Ovary (tissue), 9 donors: ENCODE measurements around the gene LEMD2. TPM values are rescaled to one million over a fixed set of nuclear protein-coding genes. Genes with fewer than 3 reads are reported as not detected.

ENCODE experiments used
- DNase-seq, 5 donors: peaks; one replicate each; pipeline ENCODE4 v3.0.0-alpha.2; 2019 to 2020
- H3K27ac ChIP-seq, 2 donors: fragments of 200-600 bp; one replicate each; pipeline versions ENCODE4 v1.5.1 to v1.8.0; 2019 to 2022
- H3K27me3 ChIP-seq: fragments of 200-600 bp; one replicate; pipeline ENCODE4 v1.8.0; 2022
- H3K36me3 ChIP-seq: fragments of 200-600 bp; sonication (generic); one replicate; pipeline ENCODE4 v1.5.1; 2019
- H3K4me1 ChIP-seq: one replicate; pipeline ENCODE4 v1.8.1; 2013; ENCODE audit warnings: mild to moderate bottlenecking, moderate library complexity; ENCODE audit not compliant: insufficient read depth
- H3K4me3 ChIP-seq: fragments of 200-600 bp; sonication (generic); one replicate; pipeline ENCODE4 v1.5.1; 2017
- H3K9me3 ChIP-seq, 2 donors: fragments of 200-600 bp in 1 of 2; sonication (generic) in 1 of 2; one replicate each; pipeline versions ENCODE4 v1.5.1 to v1.8.1; 2013 to 2019; ENCODE audit warnings: mild to moderate bottlenecking in 1 of 2, moderate library complexity in 1 of 2
- EP300 ChIP-seq: sonication (generic); formaldehyde crosslinking; IDR thresholded peaks from one replicate; pipeline ENCODE4 v1.6.1; 2017; ENCODE audit warnings: antibody characterized with exemption
- POLR2A ChIP-seq: fragments of 450-650 bp; IDR thresholded peaks from one replicate; pipeline ENCODE4 v1.6.1; 2017; ENCODE audit warnings: antibody characterized with exemption, mild to moderate bottlenecking, moderate library complexity
- WGBS, 3 donors: extraction: QIAGEN DNeasy Blood & Tissue Kit in 1 of 3; methylation state at CpG; one replicate each; pipeline versions ENCODE4 v1.1.5 to v1.1.7; 2013 to 2017; 5-methylcytosine and 5-hydroxymethylcytosine counted together
- intact Hi-C, 4 donors: fragments of 100-400 bp; cut with DNase I; formaldehyde crosslinking; loops; one replicate each; pipeline versions ENCODE4 v1.11.0 to v1.15.1; 2022 to 2023
- polyA plus RNA-seq, 2 donors: library from polyadenylated mRNA; stranded (reverse); fragments of 200-250 nt in 1 of 2; fragments of 350-450 nt in 1 of 2; fragmentation: Illumina TruSeq in 1 of 2; extraction: RNeasy Lipid Tissue Mini Kit (QIAGEN cat#74804) in 1 of 2; gene quantifications; one replicate each; pipeline ENCODE4 v1.2.3, GENCODE V29; 2013 to 2014
- total RNA-seq, 7 donors: library from RNA; depleted of rRNA in 2 of 7; stranded (reverse); fragments of >200 nt in 2 of 7; fragmentation: NEBNext Ultra II Directional in 3 of 7; extraction: Animal tissue kit (Norgen Biotek cat#: 25700) in 3 of 7; gene quantifications; one replicate each; pipeline versions ENCODE4 v1.1.0 to v1.2.4, GENCODE V29; 2016 to 2023
- TF ChIP-seq, protein P1 (sequence below), 3 donors: fragments of 450-650 bp in 2 of 3; fragments of 200-600 bp in 1 of 3; IDR thresholded peaks; one replicate each; pipeline versions ENCODE4 v1.5.1 to v1.8.0; 2016 to 2022; ENCODE audit warnings: antibody characterized with exemption in 3 of 3, mild to moderate bottlenecking in 1 of 3
- donor health status: DM: no; HTN: no; CAD: no; lungs with moderate emphysema.
- donor health status: DM: no; HTN: no; CAD: no.
- donor health status: Bipolar disorder and iron deficiency.
- donor health status: DM: yes; HTN: yes; CAD: no.
- donor health status: DM: no; HTN: no; CAD: no.
- donor health status: DM: yes; HTN: yes; CAD: no.

The LEMD2 gene
- total and polyA plus RNA-seq, 9 donors, result 41.7 to 66.8 (median 56.7) TPM

DNA sequence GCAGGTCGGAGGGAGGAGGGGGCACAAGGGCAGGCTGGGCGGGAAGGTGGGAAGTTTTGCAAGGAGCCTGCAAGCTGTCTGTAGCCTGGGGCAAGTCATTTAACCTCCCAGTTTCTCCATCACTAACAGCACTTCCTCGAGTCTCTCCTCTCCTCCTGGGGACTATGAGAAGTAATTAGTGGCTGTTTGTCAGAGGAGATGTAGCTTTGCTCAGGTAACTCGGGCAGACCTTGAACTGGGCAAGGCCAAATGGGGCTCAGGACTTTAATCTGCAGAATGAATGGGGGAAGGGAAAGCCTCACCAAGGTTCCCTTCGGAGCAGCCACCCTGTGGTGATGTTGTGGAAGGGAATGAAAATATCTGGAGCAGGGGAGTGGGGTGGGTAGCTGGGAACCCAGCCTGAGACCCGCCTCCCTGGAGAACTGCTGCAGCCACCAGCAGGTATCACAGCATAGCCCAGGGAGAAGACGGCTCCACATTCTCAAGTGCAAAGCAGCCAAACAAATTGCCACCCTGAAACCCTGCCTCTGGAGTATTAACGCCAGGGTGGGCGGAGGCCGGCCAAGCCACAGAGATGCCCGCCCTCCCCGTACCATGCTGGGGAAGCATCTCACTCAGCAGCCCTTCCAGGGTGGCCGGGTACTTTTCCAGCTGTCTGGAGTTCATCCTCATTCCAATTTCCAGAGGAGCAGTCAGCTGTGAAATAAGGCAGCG lies 6.1 kb upstream of the LEMD2 start:
- intact Hi-C loops, result no loop called here
- Histone ChIP-seq H3K4me1 (no peaks in the 10 kb centered on the region), H3K9me3 (no peaks in the 10 kb centered on the region), H3K36me3 (no peaks in the 10 kb centered on the region), H3K27ac (no peak overlapping the region), H3K27me3 (no peaks in the 10 kb centered on the region), H3K4me3 (no peak overlapping the region)
- WGBS, 3 donors, result 29 to 39% (median 34%) methylated on average over 14 of the region's 14 CpGs
- DNase-seq, result no peak
- TF ChIP-seq POLR2A (no peak), EP300 (no peak)
- TF ChIP-seq, protein P1, sequence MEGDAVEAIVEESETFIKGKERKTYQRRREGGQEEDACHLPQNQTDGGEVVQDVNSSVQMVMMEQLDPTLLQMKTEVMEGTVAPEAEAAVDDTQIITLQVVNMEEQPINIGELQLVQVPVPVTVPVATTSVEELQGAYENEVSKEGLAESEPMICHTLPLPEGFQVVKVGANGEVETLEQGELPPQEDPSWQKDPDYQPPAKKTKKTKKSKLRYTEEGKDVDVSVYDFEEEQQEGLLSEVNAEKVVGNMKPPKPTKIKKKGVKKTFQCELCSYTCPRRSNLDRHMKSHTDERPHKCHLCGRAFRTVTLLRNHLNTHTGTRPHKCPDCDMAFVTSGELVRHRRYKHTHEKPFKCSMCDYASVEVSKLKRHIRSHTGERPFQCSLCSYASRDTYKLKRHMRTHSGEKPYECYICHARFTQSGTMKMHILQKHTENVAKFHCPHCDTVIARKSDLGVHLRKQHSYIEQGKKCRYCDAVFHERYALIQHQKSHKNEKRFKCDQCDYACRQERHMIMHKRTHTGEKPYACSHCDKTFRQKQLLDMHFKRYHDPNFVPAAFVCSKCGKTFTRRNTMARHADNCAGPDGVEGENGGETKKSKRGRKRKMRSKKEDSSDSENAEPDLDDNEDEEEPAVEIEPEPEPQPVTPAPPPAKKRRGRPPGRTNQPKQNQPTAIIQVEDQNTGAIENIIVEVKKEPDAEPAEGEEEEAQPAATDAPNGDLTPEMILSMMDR (IDR thresholded peaks at IDR 0.05), result no peak

DNA sequence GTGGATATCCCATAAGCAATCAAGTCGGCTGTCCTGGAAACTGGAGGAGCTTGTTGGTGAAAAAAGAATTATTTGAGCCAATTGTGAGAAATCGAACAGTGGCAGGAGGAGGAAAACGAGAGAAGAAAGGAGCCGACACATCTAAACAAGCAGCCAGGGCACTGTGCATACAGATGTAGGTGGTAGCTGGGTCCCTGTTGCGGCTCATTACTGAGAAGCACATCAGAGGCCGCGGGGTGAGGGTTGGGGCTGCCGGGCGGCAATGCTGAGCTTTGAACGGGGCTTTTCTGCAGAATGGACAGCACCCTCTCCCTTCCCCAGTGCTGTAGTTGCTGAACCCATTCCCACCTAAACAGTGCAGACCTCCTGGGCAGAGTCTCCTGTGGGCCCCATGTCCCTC lies 4.1 kb upstream of the LEMD2 start:
- Histone ChIP-seq H3K9me3 (no peaks in the 10 kb centered on the region), H3K27me3 (no peaks in the 10 kb centered on the region), H3K36me3 (no peaks in the 10 kb centered on the region), H3K27ac (no peak overlapping the region), H3K4me1 (peaks cover 2% of the 10 kb centered on the region), H3K4me3 (no peak overlapping the region)
- TF ChIP-seq, protein P1 (IDR thresholded peaks at IDR 0.05), result no peak
- TF ChIP-seq POLR2A (no peak), EP300 (no peak)
- intact Hi-C loops, result no loop called here
- 57 to 58% (median 57%) methylated on average over 10 of the region's 10 CpGs for WGBS, 3 donors
- no peak for DNase-seq

DNA sequence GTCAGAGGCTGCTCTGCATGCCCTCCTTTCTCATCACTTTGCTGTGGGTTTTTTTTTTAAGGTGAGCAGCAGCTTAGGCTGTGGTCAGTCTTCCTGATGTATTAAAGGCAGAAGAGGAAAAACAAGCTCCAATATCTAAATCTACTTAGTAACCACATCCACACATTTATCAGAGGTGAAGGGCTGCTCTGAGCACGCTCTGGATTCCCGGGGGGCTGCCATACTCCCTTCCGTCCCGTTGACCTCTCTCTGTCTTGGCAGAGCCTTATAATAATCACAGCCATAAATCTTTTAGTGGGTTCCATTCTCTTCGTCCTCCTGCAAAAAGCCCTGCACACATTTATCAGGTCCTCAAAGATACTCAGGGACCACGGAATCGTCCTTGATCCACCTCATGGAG lies 2.7 kb upstream of the LEMD2 start:
- no peaks in the 10 kb centered on the region for H3K9me3 ChIP-seq
- no peak overlapping the region for H3K27ac ChIP-seq
- intact Hi-C loops, result no loop called here
- 8 to 14% (median 12%) methylated on average over 7 of the region's 7 CpGs for WGBS, 3 donors
- TF ChIP-seq, protein P1 (IDR thresholded peaks at IDR 0.05), result no peak
- TF ChIP-seq POLR2A (no peak), EP300 (no peak)
- H3K27me3 ChIP-seq, result no peaks in the 10 kb centered on the region
- H3K36me3 ChIP-seq, result no peaks in the 10 kb centered on the region
- H3K4me1 ChIP-seq, result peaks cover 11% of the 10 kb centered on the region
- DNase-seq, result no peak
- no peak overlapping the region for H3K4me3 ChIP-seq

DNA sequence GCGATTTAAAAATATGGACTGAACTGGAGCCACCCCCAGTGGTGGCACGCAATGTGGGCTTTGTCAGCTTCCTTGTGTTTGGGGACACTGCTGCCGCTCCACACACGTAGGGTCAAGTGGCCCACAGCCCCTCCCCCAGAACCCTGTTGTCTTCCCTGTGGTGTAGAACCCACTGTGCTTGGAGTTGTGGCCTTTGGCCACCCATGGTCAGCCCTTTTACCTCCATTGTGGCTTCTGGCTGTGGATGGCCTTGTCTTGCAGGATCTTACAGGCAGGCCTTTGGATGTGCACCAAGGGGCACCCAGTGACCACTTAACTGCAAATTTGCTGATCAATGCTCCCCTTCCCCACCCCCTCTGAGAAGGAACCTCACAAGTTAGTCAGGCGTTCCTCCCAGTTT lies 2.0 kb upstream of the LEMD2 start:
- Histone ChIP-seq H3K27me3 (no peaks in the 10 kb centered on the region), H3K27ac (no peak overlapping the region), H3K4me3 (no peak overlapping the region), H3K36me3 (no peaks in the 10 kb centered on the region), H3K9me3 (no peaks in the 10 kb centered on the region), H3K4me1 (peaks cover 13% of the 10 kb centered on the region)
- no peak for DNase-seq
- intact Hi-C loops, result no loop called here
- WGBS, 3 donors, result 91% methylated on average over 5 of the region's 5 CpGs
- TF ChIP-seq, protein P1 (IDR thresholded peaks at IDR 0.05), result no peak
- no peak for TF ChIP-seq POLR2A
- TF ChIP-seq EP300, result no peak
